GM11168 (cell line): Measurements from ENCODE around the gene ATP4A.

Source experiments
- in situ Hi-C: fragments of 300-500 bp; cut with MboI; formaldehyde crosslinking; loops from one replicate; pipeline ENCODE4 v1.12.0; 2022; ENCODE audit warnings: low sequenced_read_pairs; ENCODE audit not compliant: unreplicated experiment

The ATP4A gene

GRCh38 chr19:35529241-35530218, 33.9 kb downstream of the ATP4A start:
- in situ Hi-C loops: no loop called here

DNA sequence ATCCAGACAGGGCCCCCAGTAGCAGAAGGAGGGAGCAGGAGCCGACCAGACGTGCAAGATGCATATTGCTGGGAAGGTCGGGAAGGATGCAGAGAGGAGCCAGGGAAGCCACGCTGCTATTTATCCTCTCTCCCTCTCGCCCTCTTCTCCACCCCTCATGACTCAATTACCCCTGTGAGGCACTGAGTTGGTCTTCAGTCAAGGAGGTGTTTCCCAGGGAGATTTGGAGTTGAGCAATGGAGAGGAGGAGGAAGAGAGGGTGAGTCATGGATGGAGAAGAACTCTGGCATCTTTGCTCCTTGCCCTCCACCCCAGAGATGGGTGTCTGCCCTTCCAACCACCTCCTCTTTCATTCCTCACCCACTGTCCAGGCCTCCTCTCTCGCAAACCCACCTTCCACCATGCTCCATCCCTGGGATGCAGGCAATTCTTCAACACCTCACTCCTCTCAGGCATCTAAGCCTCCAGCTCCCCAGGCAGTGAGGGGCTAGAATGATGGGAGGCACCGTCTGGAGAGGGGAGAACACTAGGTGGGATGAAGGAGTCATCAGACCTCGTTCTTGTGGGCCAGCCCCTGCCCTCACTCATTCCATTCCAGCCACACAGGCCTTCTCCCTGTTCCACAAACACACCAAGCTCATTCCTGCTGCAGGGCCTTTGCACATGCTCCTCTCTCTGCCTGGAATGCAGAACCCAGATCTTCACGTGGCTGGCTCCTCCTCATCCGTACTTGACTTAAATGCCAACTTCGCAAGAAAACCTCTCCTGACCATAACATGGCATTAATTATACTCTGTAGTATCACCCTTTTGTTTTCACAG, 35.0 kb downstream of the ATP4A start, which contains the start of gene SBSN:
TSS of gene SBSN (minus strand) at position 94 of the 821 bp plus-strand sequence. CDS start at position 64, 30 bp downstream.
- in situ Hi-C loops: no loop called here

DNA sequence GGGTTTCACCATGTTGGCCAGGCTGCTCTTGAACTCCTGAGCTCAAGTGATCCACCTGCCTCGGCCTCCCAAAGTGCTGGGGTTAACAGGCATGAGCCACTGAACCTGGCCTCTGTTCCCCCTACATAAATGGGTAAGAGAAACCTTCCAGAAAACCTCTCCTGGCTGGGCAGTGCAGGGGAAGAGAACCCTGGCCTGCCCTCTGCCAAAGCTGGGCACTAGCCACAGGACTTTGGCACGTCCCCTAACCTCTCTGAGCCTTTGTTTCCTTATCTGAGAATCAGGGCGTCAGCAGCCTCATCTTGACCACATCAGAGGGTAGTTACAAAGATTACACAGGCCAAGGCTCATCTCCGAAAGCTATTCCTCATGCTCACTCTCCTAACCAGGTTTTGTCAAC, 37.6 kb downstream of the ATP4A start:
- in situ Hi-C loops: no loop called here

DNA sequence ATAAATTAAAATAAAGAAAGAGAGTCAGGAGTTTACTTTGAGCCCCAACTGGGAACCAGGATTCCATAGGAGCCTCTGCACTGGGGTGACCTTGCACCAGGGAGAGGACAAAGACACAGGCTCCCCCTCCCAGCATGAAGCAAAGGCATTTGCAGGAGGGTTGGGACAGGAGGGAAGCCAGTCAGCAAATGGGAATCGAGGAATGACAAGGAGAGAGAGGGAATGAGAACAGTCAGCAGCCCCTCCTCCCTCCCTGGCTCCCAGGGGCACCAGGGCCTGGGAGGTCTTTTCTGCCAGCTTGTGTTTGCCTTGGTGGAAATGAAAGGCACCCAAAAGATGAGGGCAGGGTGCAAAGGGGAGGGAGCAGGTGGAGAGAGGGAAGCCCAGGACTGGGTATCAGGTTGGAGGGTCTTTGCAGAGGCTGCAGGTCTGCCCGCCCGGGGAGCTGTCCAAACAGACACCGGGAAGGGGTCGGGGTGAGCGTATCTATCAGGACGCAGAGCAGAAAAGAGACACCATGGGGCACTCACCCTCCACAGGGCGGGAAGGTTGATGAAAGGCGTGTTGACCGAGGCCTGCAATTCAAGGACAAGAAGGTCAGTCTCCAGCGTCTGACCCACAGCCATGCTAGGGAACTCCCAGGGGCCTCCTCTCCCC, 39.1 kb downstream of the ATP4A start:
- in situ Hi-C loops: no loop called here

GRCh38 chr19:35522745-35523327, 40.6 kb downstream of the ATP4A start:
- in situ Hi-C loops: no loop called here

- in situ Hi-C loops: no loop called here
Measured at GRCh38 chr19:35521124-35521743, 42.2 kb downstream of the ATP4A start.

GRCh38 chr19:35519291-35519690, 44.2 kb downstream of the ATP4A start:
- in situ Hi-C loops: no loop called here

- in situ Hi-C loops: no loop called here
Measured at GRCh38 chr19:35518313-35518712, 45.1 kb downstream of the ATP4A start.

DNA sequence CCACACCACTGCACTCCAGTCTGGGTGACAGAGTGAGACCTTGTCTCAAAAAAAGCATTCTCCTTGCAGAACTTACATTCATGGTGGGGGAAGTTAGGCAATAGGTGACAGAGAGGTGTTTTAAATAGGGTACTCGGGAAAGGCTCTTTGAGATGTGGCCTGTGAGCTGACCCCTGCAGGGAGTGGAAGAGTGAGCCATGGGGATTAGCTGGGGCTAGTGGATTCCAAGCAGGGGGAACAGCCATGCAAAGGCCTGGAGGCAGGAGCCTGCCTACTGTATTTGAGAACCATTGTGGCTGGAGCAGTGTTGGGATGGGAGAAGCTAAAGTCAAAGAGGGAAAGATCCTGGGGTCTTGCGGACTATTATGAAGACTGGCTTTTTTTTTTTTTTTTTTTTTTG, 46.1 kb downstream of the ATP4A start:
- in situ Hi-C loops: no loop called here

DNA sequence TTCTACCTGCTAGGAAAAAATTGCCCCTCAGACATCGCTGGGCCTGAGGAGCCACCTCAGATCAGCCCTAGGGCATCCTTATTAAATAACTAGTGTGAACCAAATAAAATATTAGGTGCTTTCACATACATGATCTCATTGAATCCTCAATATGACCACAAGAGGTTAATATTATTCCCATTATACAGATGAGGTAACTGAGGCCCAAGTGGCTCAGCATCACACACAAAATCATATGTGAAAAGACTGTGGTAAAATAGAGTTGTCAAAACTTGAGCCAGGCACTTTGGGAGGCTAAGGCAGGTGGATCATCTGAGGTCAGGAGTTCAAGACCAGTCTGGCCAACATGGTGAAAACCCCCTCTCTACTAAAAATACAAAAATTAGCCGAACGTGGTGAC, 47.1 kb downstream of the ATP4A start:
- in situ Hi-C loops: no loop called here

GRCh38 chr19:35514282-35514809, 49.1 kb downstream of the ATP4A start:
- in situ Hi-C loops: no loop called here

- in situ Hi-C loops: no loop called here
Measured at GRCh38 chr19:35513628-35514281, 49.7 kb downstream of the ATP4A start, which contains the start of gene DMKN. DMKN (minus strand) TSS chr19:35513649; CDS start chr19:35513475, 174 bp downstream.

DNA sequence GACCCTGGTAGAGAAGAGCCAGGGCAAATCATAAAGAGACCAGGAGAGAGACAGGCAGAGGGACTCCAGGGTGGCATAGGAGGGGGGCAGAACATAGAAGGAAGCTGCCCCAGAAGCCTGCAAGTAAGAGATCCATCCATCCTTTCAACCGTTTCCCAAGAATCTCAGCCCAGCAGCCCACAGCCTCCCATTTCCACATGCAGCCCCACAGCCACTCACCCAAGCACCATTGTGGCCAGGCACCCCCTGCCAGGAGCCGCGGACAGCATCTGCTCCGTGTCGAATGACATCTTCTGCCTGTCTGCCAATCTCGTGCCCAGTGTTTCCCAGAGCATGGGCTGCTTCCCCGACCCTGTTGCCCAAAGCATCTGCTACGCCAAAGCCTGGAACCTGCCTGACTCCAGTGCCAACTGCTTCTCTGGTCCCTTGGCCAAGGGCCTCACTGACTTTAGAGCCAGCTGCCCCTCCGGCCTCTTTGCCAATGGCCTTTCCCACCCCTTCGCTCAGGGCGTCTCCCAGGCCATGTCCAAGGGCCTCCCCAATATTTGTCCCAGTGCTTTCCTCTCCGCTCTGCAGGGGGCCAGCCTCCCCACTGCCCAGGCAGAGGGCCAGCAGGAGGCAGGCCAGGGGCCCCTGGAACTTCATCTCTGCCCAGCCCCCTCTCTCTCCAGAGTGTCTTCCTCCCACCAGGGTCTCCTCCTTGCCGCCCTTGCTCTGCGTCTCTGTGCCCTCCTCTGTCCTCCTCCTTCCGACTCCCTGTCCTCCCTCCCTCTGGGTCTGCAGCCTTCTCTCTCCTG, 50.4 kb downstream of the ATP4A start:
- in situ Hi-C loops: no loop called here

- in situ Hi-C loops: no loop called here
Measured at GRCh38 chr19:35511337-35511736, 52.1 kb downstream of the ATP4A start.

GRCh38 chr19:35510626-35510964, 52.9 kb downstream of the ATP4A start:
- in situ Hi-C loops: no loop called here

DNA sequence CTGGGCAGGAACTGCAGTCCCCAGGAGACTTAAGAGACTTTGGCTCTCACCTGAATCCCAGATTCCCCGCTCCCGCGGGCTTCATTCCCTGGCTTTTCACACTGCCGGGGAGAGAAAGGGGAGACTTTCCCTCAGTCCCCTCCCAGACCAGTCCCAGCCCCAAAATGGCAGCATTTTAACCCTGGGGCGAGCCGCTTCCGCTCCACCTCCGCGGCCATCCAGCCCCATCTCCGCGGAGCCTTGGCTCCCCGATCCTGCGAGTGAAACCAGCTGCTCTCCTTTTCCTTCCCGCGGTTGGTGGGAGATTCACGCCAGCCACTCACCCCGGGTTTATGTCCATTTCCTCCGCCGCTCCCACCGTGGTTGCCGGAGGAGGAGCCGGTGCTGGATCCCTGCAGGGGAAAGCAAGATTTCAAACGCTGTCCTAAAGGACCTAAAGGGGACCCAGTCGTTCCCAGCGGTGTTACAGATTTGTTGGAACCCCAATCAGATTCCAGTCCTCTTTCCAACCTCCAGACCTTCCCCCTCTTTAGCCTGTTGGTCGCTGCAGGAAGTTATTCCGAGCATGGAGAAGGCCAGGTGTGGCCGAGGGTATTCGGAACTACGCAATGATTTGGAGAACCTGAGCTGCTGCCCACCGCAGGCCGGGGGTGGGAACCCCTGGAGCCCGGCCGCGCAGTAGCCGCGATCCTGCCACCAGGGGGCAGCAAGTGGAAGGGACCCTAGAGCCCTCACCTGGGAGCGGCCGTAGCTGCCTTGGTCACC, 53.4 kb downstream of the ATP4A start:
- in situ Hi-C loops: no loop called here

- in situ Hi-C loops: no loop called here
Measured at GRCh38 chr19:35509018-35509652, 54.3 kb downstream of the ATP4A start.
